Measurements from ENCODE around the gene CCDC28B.

GRCh38 chr1:32151319-32151787 lies 49.0 kb upstream of the CCDC28B start:
- TF ChIP-seq FOXJ3 (CRISPR knock-in tag; IDR thresholded peaks at IDR 0.05) (no peak), CTCF (IDR thresholded peaks at IDR 0.05) (no peak), SIN3A (IDR thresholded peaks at IDR 0.05; ENCODE audit: borderline replicate concordance, low read depth, low read length) (no peak), RFX5 (IDR thresholded peaks at IDR 0.05; ENCODE audit: low read length) (no peak), EP300 (IDR thresholded peaks at IDR 0.05; ENCODE audit: borderline replicate concordance in 1 of 2, low read depth in 1 of 2, low read length in 1 of 2) (no peak), NFIC (IDR thresholded peaks at IDR 0.05; ENCODE audit: borderline replicate concordance) (peak; percentile 53), POLR2AphosphoS5 (IDR thresholded peaks at IDR 0.05; ENCODE audit: low read depth, low read length) (no peak)

Data from SK-N-SH (cell line).